Measurements from ENCODE around the gene PPID. TPM values are rescaled to one million over a fixed set of nuclear protein-coding genes. Genes with fewer than 3 reads are reported as not detected.

Gene PPID
- polyA plus RNA-seq, 1 donor from 2014 or later = 65.2 TPM

GRCh38 chr4:158758703-158759102 lies 35.5 kb upstream of the PPID start:
- Histone ChIP-seq H3F3A (ENCODE audit: insufficient read depth, low read length, poor library complexity, severe bottlenecking) (no peaks in the 10 kb centered on the region), H3K27ac (ENCODE audit: low read length) (no peak overlapping the region), H3K36me3 (ENCODE audit: insufficient read depth, low read length) (no peaks in the 10 kb centered on the region), H4K20me1 (ENCODE audit: insufficient read depth) (no peaks in the 10 kb centered on the region), H3K4me3 (ENCODE audit: low read length) (no peak overlapping the region), H3K4me2 (ENCODE audit: low read length) (no peak overlapping the region), H2AFZ (ENCODE audit: low read depth, low read length) (no peak overlapping the region), H3K79me2 (replicated peaks; ENCODE audit: insufficient read depth, low read length) (no peaks in the 10 kb centered on the region), H3K9me3 (ENCODE audit: low read length) (no peaks in the 10 kb centered on the region), H3K9me2 (ENCODE audit: insufficient read depth, low read length) (no peaks in the 10 kb centered on the region), H3K9ac (ENCODE audit: low read length) (no peak overlapping the region), H3K27me3 (ENCODE audit: insufficient read depth, low read depth, low read length) (no peaks in the 10 kb centered on the region)
- TF ChIP-seq EZH2 (IDR thresholded peaks at IDR 0.05; ENCODE audit: borderline replicate concordance, insufficient read depth, low read length, poor library complexity, severe bottlenecking) = no peak
- TF ChIP-seq TAF1 (IDR thresholded peaks at IDR 0.05; ENCODE audit: low read depth) = no peak
- TF ChIP-seq MXI1 (conservative IDR thresholded peaks at IDR 0.05; ENCODE audit: poor library complexity, severe bottlenecking) = no peak
- TF ChIP-seq, protein P1, sequence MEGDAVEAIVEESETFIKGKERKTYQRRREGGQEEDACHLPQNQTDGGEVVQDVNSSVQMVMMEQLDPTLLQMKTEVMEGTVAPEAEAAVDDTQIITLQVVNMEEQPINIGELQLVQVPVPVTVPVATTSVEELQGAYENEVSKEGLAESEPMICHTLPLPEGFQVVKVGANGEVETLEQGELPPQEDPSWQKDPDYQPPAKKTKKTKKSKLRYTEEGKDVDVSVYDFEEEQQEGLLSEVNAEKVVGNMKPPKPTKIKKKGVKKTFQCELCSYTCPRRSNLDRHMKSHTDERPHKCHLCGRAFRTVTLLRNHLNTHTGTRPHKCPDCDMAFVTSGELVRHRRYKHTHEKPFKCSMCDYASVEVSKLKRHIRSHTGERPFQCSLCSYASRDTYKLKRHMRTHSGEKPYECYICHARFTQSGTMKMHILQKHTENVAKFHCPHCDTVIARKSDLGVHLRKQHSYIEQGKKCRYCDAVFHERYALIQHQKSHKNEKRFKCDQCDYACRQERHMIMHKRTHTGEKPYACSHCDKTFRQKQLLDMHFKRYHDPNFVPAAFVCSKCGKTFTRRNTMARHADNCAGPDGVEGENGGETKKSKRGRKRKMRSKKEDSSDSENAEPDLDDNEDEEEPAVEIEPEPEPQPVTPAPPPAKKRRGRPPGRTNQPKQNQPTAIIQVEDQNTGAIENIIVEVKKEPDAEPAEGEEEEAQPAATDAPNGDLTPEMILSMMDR (IDR thresholded peaks at IDR 0.05; ENCODE audit: poor library complexity, severe bottlenecking) = no peak
- no peak for TF ChIP-seq SMC3 (conservative IDR thresholded peaks at IDR 0.05; ENCODE audit: poor library complexity)
- TF ChIP-seq EP300 (conservative IDR thresholded peaks at IDR 0.05; ENCODE audit: poor library complexity, severe bottlenecking) = no peak
- no peak for TF ChIP-seq RAD21 (conservative IDR thresholded peaks at IDR 0.05)
- TF ChIP-seq REST (IDR thresholded peaks at IDR 0.05; ENCODE audit: borderline replicate concordance) = no peak
- no peak for TF ChIP-seq POLR2AphosphoS5 (IDR thresholded peaks at IDR 0.05)

DNA sequence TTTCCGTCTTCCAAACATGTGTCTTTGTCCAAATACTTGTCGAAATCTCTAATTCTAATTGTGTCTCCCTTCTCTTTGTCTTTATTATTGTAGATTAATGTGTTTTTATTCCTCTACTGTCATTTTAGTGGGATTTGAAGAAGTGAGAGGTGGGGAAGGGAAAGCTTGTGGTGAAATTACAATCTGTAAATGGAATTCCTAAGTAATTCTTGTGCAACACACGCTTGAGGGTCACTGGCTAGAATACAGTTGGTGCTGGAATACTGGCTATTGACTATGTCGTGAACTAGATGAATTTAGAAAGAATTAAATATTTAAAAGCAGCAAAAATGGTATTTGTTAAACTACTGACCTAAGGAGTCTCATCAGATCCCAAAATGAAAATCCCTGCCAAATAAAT lies 34.9 kb upstream of the PPID start:
- no peak overlapping the region for H3K4me3 ChIP-seq (ENCODE audit: low read length)
- H4K20me1 ChIP-seq (ENCODE audit: insufficient read depth) = no peaks in the 10 kb centered on the region
- no peak overlapping the region for H3K4me2 ChIP-seq (ENCODE audit: low read length)
- H3K9me3 ChIP-seq (ENCODE audit: low read length) = no peaks in the 10 kb centered on the region
- H3K27me3 ChIP-seq (ENCODE audit: insufficient read depth, low read depth, low read length) = no peaks in the 10 kb centered on the region
- no peak for TF ChIP-seq RAD21 (conservative IDR thresholded peaks at IDR 0.05)
- no peak for TF ChIP-seq REST (IDR thresholded peaks at IDR 0.05; ENCODE audit: borderline replicate concordance)
- TF ChIP-seq POLR2AphosphoS5 (IDR thresholded peaks at IDR 0.05) = no peak
- no peak for TF ChIP-seq MXI1 (conservative IDR thresholded peaks at IDR 0.05; ENCODE audit: poor library complexity, severe bottlenecking)
- no peak for TF ChIP-seq EZH2 (IDR thresholded peaks at IDR 0.05; ENCODE audit: borderline replicate concordance, insufficient read depth, low read length, poor library complexity, severe bottlenecking)
- no peak for TF ChIP-seq TAF1 (IDR thresholded peaks at IDR 0.05; ENCODE audit: low read depth)
- no peak for TF ChIP-seq SMC3 (conservative IDR thresholded peaks at IDR 0.05; ENCODE audit: poor library complexity)
- TF ChIP-seq EP300 (conservative IDR thresholded peaks at IDR 0.05; ENCODE audit: poor library complexity, severe bottlenecking) = no peak
- TF ChIP-seq, protein P1 (IDR thresholded peaks at IDR 0.05; ENCODE audit: poor library complexity, severe bottlenecking) = no peak
- H3K27ac ChIP-seq (ENCODE audit: low read length) = no peak overlapping the region
- no peaks in the 10 kb centered on the region for H3K79me2 ChIP-seq (replicated peaks; ENCODE audit: insufficient read depth, low read length)
- no peaks in the 10 kb centered on the region for H3F3A ChIP-seq (ENCODE audit: insufficient read depth, low read length, poor library complexity, severe bottlenecking)
- no peaks in the 10 kb centered on the region for H3K36me3 ChIP-seq (ENCODE audit: insufficient read depth, low read length)
- H2AFZ ChIP-seq (ENCODE audit: low read depth, low read length) = no peak overlapping the region
- H3K9ac ChIP-seq (ENCODE audit: low read length) = no peak overlapping the region
- no peaks in the 10 kb centered on the region for H3K9me2 ChIP-seq (ENCODE audit: insufficient read depth, low read length)

Measured in neural cell (in vitro differentiated cells).